ENCODE data around the gene PLCL1. TPM values are rescaled to one million over a fixed set of nuclear protein-coding genes. Genes with fewer than 3 reads are reported as not detected.
A peak's percentile ranks its signal among the peaks of the same experiment; 100 is the strongest.

PLCL1 gene
- total RNA-seq, 1 donor from 2014 or later = 6.7 TPM

- DNase-seq (ENCODE audit: low spot score) (no peak), ATAC-seq (no peak)
- intact Hi-C loops (cut with DNase I) = no loop called here
Measured at GRCh38 chr2:197934934-197935289, 130.5 kb downstream of the PLCL1 start.

GRCh38 chr2:197937814-197938213 lies 133.4 kb downstream of the PLCL1 start:
- DNase-seq (ENCODE audit: low spot score) (no peak), ATAC-seq (no peak)
- intact Hi-C loops (cut with DNase I) = no loop called here

GRCh38 chr2:197938555-197938954 lies 134.2 kb downstream of the PLCL1 start:
- DNase-seq (ENCODE audit: low spot score) (no peak), ATAC-seq (no peak)
- intact Hi-C loops (cut with DNase I) = no loop called here

GRCh38 chr2:197939787-197940186 lies 135.4 kb downstream of the PLCL1 start:
- DNase-seq (ENCODE audit: low spot score) (no peak), ATAC-seq (no peak)
- intact Hi-C loops (cut with DNase I) = no loop called here

- no peak for DNase-seq (ENCODE audit: low spot score)
- intact Hi-C loops (cut with DNase I) = no loop called here
- ATAC-seq = no peak
Measured at GRCh38 chr2:197940382-197940781, 136.0 kb downstream of the PLCL1 start.

- DNase-seq (ENCODE audit: low spot score) = no peak
- intact Hi-C loops (cut with DNase I) = no loop called here
- ATAC-seq = no peak
Measured at GRCh38 chr2:197941715-197942114, 137.3 kb downstream of the PLCL1 start.

- intact Hi-C loops (cut with DNase I) = no loop called here
- ATAC-seq = no peak
- DNase-seq (ENCODE audit: low spot score) = no peak
Measured at GRCh38 chr2:197943731-197944130, 139.3 kb downstream of the PLCL1 start.

GRCh38 chr2:197944416-197945096 lies 140.2 kb downstream of the PLCL1 start:
- DNase-seq (ENCODE audit: low spot score) (no peak), ATAC-seq (no peak)
- intact Hi-C loops (cut with DNase I) = no loop called here

GRCh38 chr2:197946562-197946961 lies 142.2 kb downstream of the PLCL1 start:
- ATAC-seq = no peak
- intact Hi-C loops (cut with DNase I) = no loop called here
- DNase-seq (ENCODE audit: low spot score) = no peak

- intact Hi-C loops (cut with DNase I) = no loop called here
- DNase-seq (ENCODE audit: low spot score) = no peak
- ATAC-seq = no peak
Measured at GRCh38 chr2:197947219-197947757, 142.9 kb downstream of the PLCL1 start.

GRCh38 chr2:197949224-197949623 lies 144.8 kb downstream of the PLCL1 start:
- no peak for ATAC-seq
- intact Hi-C loops (cut with DNase I) = no loop called here
- DNase-seq (ENCODE audit: low spot score) = no peak

- intact Hi-C loops (cut with DNase I) = no loop called here
- DNase-seq (ENCODE audit: low spot score) (no peak), ATAC-seq (peak; percentile 70)
Measured at GRCh38 chr2:197950006-197950405, 145.6 kb downstream of the PLCL1 start.

GRCh38 chr2:197950724-197951123 lies 146.3 kb downstream of the PLCL1 start:
- no peak for DNase-seq (ENCODE audit: low spot score)
- intact Hi-C loops (cut with DNase I) = no loop called here
- peak; percentile 77 for ATAC-seq

GRCh38 chr2:197952540-197953202 lies 148.3 kb downstream of the PLCL1 start:
- ATAC-seq = no peak
- DNase-seq (ENCODE audit: low spot score) = no peak
- intact Hi-C loops (cut with DNase I) = no loop called here

GRCh38 chr2:197954328-197954727 lies 149.9 kb downstream of the PLCL1 start:
- ATAC-seq (no peak), DNase-seq (ENCODE audit: low spot score) (no peak)
- intact Hi-C loops (cut with DNase I) = no loop called here

GRCh38 chr2:197958592-197959150 lies 154.3 kb downstream of the PLCL1 start:
- intact Hi-C loops (cut with DNase I) = no loop called here
- no peak for ATAC-seq
- DNase-seq (ENCODE audit: low spot score) = no peak

GRCh38 chr2:197959383-197959782 lies 155.0 kb downstream of the PLCL1 start:
- ATAC-seq = no peak
- no peak for DNase-seq (ENCODE audit: low spot score)
- intact Hi-C loops (cut with DNase I) = no loop called here

GRCh38 chr2:197960786-197961185 lies 156.4 kb downstream of the PLCL1 start:
- DNase-seq (ENCODE audit: low spot score) (no peak), ATAC-seq (no peak)
- intact Hi-C loops (cut with DNase I) = no loop called here

GRCh38 chr2:197964720-197965119 lies 160.3 kb downstream of the PLCL1 start:
- intact Hi-C loops (cut with DNase I) = no loop called here
- no peak for DNase-seq (ENCODE audit: low spot score)
- ATAC-seq = no peak

- intact Hi-C loops (cut with DNase I) = no loop called here
Measured at GRCh38 chr2:197965756-197966155, 161.4 kb downstream of the PLCL1 start.

More at GRCh38 chr2:197965756-197966155, 161.4 kb downstream of the PLCL1 start:
- no peak for DNase-seq (ENCODE audit: low spot score)
- ATAC-seq = no peak
